Measurements from ENCODE around the gene WASF3.

Gene WASF3

DNA sequence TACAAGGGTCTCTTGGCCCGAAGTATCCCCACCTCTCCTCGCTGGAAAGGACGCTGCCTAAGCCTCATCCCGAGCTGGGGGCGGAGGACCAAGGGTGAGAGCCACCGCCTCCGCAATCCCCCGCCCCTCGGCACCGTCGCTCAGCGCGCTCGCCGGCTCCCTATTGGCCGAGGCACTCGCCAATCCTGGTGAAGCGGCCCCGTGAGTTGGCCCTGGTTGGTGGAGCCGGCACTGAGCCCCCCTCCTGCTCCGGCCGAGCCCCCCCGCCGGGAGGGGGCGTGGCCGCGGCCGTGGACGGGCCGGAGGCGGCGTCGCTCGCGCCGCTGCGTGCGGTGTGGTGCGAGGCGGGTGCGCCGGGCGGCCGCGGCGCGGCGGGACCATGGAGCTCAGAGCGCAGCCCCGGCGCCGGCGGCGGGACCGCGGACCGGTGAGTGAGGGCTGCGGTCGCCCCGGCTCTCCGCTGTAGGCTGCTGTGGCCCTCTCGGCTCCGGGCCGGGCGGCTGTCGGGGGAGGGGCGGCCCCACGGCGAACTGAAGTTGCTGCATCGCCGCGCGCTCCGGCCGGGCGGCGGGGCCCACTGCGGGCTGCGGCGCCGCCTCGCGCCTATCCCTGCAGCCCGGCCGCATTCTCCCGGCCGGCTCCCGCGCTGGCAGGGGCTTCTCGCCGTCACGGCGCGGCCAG is at the start of gene WASF3:
Gene WASF3 (plus strand): TSS at position 291 of the 681 bp plus-strand sequence. CDS start 84,588 bp downstream, outside the sequence.
- peak; percentile 33 for DNase-seq

- DNase-seq, result no peak
Measured at GRCh38 chr13:26508885-26509284, 48.6 kb upstream of the WASF3 start.

GRCh38 chr13:26509491-26509890 is 48.0 kb upstream of the WASF3 start:
- DNase-seq, result no peak

DNA sequence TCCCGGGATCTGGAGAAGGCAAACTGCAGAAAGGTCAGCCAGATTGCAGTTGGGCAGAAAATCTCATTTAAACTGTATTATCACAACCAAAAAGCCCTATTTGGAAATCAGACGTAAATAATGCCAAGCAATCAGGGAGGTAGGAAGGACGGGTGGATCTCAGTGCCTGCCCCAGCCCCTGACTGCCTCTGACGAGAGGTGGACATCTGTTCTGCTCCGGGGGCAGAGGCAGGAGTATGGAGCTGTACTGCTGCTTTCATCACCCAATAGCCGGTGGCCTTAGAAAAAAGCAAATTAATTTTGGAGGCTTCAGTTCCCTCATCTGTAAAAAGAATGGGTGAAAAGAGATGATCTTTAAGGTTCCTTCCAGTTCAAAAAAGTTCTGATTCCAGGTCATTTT is 43.6 kb upstream of the WASF3 start:
- no peak for DNase-seq

GRCh38 chr13:26515721-26516120 is 41.8 kb upstream of the WASF3 start:
- no peak for DNase-seq

- no peak for DNase-seq
Measured at GRCh38 chr13:26517936-26518335, 39.5 kb upstream of the WASF3 start.

GRCh38 chr13:26518451-26518959 is 39.0 kb upstream of the WASF3 start:
- DNase-seq, result no peak

DNA sequence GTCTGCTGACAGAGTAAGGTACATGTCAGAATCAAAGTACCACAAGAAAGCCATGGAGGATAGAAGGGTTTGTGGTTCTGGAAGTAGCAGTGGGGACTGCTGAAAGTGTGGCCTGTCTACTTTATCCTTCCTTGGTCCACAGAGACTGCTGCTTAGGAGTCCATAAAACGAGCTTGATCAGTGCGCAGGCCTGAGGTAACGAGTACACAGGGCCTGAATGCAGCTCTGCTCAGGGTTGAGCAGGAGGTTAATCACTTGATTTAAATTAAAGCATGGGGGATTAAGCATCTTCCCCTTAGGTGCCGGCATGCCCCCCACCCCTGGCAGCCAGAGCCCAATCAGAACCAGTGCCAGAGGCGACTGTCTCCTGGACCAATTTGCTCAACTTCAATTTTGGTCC is 34.9 kb upstream of the WASF3 start:
- no peak for DNase-seq

DNA sequence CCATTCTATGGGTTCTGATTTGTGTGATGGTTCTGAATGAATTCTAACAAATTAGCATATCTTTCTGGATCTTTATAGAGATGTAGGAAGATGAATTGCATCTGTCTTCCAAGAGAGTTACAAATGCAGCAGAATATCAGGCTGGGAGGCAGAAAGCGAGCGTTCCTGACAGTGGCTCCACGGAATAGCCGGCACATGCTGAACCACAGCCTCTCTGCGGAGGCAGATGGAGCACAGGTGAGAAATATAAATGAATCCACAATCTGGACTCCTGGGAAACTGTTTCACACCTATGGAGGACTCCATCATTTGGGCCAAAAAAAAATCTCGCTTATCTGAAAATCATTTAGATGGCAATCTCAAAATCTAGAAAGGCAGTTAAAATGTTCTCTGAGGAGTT is 34.5 kb upstream of the WASF3 start:
- no peak for DNase-seq

GRCh38 chr13:26525528-26525927 is 32.0 kb upstream of the WASF3 start:
- no peak for DNase-seq

DNA sequence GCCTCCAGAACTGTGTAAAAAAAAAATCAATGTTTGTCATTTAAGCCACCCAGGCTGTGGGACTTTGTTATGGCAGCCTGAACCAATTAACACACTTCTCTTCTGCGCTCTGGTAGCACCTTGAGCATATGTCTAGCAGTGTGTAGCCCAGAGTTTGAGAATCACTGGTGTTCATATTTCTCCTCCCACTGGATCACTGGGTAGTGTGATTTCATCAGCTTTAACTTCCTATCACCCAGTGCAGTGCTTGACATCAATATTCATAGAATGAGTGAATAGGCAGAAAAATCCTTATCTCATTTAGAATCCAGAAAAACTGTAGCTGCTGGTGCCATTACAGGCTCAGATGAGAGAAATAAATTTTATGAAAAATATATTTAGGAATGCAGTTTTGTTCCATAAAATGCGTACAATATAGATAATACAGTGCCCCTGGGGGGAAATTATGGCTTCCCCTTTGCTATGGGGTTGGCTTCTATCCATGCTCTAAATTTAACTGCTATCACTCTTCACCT is 30.7 kb upstream of the WASF3 start:
- DNase-seq, result no peak

GRCh38 chr13:26528527-26528926 is 29.0 kb upstream of the WASF3 start:
- DNase-seq, result no peak

- DNase-seq, result no peak
Measured at GRCh38 chr13:26529441-26529840, 28.0 kb upstream of the WASF3 start.

DNA sequence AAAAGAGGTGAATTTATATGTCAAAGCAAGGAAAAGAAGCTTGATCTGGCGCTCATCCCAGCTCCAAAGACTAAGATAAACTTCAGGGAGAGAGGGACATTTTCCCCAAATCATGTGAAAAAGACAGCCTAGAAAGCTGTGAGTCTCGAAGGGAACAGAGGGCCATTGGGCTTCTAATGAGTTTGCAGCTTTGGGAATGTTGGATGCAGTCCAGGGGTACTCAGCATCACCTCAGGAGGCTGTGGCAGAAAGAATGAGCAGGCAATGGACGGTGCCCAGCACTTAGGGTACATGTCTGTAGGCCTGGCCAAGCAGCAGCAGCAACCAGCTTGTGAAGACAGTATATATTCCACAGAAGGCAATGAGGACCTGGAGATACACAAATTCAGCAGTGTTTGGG is 25.7 kb upstream of the WASF3 start:
- DNase-seq, result no peak

DNA sequence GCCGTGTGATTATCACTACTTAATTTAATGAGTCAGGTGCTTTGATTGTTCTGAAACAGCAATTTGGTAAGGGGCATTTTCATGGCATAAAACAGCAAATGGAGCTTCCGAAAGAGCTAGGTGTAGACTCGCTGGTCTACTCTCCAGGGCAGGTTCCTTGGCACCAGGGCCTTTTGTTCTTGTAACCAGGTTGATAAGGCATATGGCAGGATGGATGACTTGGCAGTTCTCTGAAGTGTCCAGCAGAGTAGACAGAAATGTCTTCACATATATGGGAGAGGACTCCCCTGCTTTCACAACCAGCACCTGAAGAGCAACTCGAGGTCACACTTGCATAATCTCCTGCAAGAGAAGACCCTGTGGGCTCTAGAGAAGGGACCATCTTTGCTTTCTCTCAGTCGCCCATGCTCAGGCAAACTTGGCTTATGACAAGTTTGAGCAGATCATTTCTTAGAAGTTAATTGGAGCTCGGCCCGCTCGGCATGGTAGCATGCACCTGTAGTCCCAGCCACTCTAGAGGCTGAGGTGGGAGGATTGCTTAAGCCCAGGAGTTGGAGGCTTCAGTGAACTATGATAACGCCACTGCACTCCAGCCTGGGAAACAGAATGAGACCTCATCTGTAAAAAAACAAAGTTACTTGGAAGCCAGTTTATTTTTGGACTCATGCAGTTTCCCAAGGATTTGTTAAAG is 23.3 kb upstream of the WASF3 start:
- DNase-seq, result no peak

- no peak for DNase-seq
Measured at GRCh38 chr13:26538363-26539317, 18.8 kb upstream of the WASF3 start.

DNA sequence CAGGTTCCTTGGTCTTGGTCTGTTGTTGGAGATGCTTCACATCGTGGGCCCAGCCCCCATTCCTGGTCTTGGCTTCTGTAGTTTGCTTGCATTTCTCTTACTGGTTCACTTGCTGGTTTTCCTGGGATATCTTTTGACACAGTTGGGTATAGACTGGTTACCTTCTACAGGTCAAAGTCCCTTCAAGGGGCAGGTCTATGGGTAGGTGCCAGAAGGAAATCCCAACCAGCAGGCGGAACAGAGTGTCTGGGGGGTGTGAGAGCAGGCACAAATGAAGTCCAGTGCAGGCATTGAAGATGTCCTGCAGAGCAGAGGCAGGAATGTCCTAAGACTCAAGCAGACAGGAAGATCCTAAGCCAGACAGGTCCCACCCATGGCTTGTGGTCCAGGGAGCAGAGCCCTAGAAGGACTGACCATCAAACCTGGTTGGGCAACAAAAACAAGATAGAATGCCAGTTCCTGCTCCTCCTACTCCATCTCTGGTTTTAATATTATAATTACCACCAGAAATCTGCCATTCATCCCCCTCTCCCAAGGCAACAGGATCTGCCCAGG is 17.7 kb upstream of the WASF3 start:
- DNase-seq, result no peak

GRCh38 chr13:26540334-26540733 is 17.1 kb upstream of the WASF3 start:
- no peak for DNase-seq

DNA sequence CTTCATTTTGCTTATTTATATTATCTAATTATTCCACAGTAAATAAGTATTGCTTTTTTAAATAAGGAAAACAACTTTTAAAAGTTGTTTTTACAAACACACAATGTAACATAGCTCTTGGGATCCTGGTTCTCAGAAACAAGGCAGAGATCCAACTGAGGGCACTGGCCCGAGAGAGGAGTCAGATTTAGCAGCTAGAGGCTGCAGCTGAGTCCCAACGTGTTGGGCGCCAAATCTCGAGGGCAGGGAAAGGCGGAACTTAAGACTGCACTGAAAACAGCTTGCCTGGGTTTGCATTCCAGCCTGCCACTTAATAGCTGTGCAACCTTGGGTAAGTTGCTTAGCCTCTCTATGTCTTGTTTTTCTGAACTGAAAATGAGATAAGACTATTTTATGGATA is 16.4 kb upstream of the WASF3 start:
- no peak for DNase-seq

GRCh38 chr13:26541678-26542568 is 15.6 kb upstream of the WASF3 start:
- DNase-seq, result no peak

DNA sequence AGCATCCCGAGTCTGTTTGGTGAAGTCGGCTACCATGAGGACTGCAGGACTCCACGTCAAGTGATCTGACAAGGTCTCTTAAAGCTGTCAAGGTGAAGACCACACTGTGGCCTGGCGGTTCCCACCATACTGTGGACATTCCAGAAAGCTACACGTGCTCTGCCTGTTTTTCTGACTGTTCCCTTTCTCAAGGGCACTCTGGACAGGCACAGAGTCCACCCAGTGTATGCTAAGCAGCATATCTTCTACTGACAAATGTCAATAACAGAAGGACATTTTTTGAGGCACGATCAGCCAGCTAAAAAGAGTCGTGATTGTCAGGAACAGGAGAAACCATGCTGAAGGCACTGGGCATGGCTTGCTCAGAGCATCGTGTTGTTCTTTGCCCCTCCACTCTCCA is 12.8 kb upstream of the WASF3 start:
- DNase-seq, result no peak

Measured in activated CD8-positive, alpha-beta memory T cell treated with anti-CD3 and anti-CD28 coated beads, Interleukin-2, amount 50 U/mL, for 4 hours (primary cell).